Activated naive CD8-positive, alpha-beta T cell treated with anti-CD3 and anti-CD28 coated beads for 36 hours (primary cell): ENCODE measurements around the gene PPP2R5C. TPM values are rescaled to one million over a fixed set of nuclear protein-coding genes. Genes with fewer than 3 reads are reported as not detected.
A peak's percentile ranks its signal among the peaks of the same experiment; 100 is the strongest.

Experiments used
- DNase-seq: peaks from one replicate; pipeline ENCODE4 v3.0.0; 2021
- H3K27ac Mint-ChIP-seq: one replicate; pipeline ENCODE4 v1.8.0; 2022; ENCODE audit warnings: mild to moderate bottlenecking, moderate library complexity, mixed read lengths
- H3K27me3 Mint-ChIP-seq: one replicate; pipeline ENCODE4 v1.8.0; 2022; ENCODE audit warnings: mild to moderate bottlenecking, mixed read lengths
- H3K36me3 Mint-ChIP-seq: one replicate; pipeline ENCODE4 v1.8.0; 2021; ENCODE audit warnings: mild to moderate bottlenecking, mixed read lengths
- H3K4me1 Mint-ChIP-seq: one replicate; pipeline ENCODE4 v1.8.0; 2021; ENCODE audit warnings: mixed read lengths
- H3K4me3 Mint-ChIP-seq: one replicate; pipeline ENCODE4 v1.8.0; 2022; ENCODE audit warnings: mild to moderate bottlenecking, moderate library complexity, mixed read lengths
- H3K9me3 Mint-ChIP-seq: one replicate; pipeline ENCODE4 v1.8.0; 2022; ENCODE audit warnings: mixed read lengths
- total RNA-seq, 2 experiments: library from RNA; stranded (reverse); gene quantifications; one replicate each; pipeline ENCODE4 v1.2.3, GENCODE V29; 2021

Gene PPP2R5C
- total RNA-seq, 2 experiments from 2014 or later = 209 to 221 TPM

- no peak overlapping the region for H3K4me3 Mint-ChIP-seq
- H3K27ac Mint-ChIP-seq = no peak overlapping the region
- H3K27me3 Mint-ChIP-seq = peaks cover 4% of the 10 kb centered on the region
- H3K36me3 Mint-ChIP-seq = no peaks in the 10 kb centered on the region
- peaks cover 4% of the 10 kb centered on the region for H3K9me3 Mint-ChIP-seq
- DNase-seq = no peak
- H3K4me1 Mint-ChIP-seq = peaks cover 4% of the 10 kb centered on the region
These were observed 4.3 kb upstream of the PPP2R5C start for GRCh38 chr14:101757064-101757838.

GRCh38 chr14:101757839-101758211 lies 3.7 kb upstream of the PPP2R5C start:
- H3K27me3 Mint-ChIP-seq = peaks cover 4% of the 10 kb centered on the region
- H3K9me3 Mint-ChIP-seq = peaks cover 4% of the 10 kb centered on the region
- H3K36me3 Mint-ChIP-seq = no peaks in the 10 kb centered on the region
- peaks cover 7% of the 10 kb centered on the region for H3K4me1 Mint-ChIP-seq
- H3K27ac Mint-ChIP-seq = no peak overlapping the region
- no peak for DNase-seq
- H3K4me3 Mint-ChIP-seq = no peak overlapping the region

- H3K36me3 Mint-ChIP-seq = peaks cover 5% of the 10 kb centered on the region
- no peak overlapping the region for H3K4me3 Mint-ChIP-seq
- no peaks in the 10 kb centered on the region for H3K27me3 Mint-ChIP-seq
- peaks cover 17% of the 10 kb centered on the region for H3K4me1 Mint-ChIP-seq
- DNase-seq = no peak
- H3K27ac Mint-ChIP-seq = no peak overlapping the region
- peaks cover 1% of the 10 kb centered on the region for H3K9me3 Mint-ChIP-seq
These were observed 2.5 kb upstream of the PPP2R5C start for GRCh38 chr14:101758913-101759593.

- H3K9me3 Mint-ChIP-seq = peaks cover 1% of the 10 kb centered on the region
- peak overlapping the region; percentile 27 for H3K27ac Mint-ChIP-seq
- DNase-seq = peak; percentile 93
- peaks cover 6% of the 10 kb centered on the region for H3K36me3 Mint-ChIP-seq
- H3K4me1 Mint-ChIP-seq = peaks cover 30% of the 10 kb centered on the region
- peak overlapping the region; percentile 64 for H3K4me3 Mint-ChIP-seq
- H3K27me3 Mint-ChIP-seq = no peaks in the 10 kb centered on the region
These were observed 1.1 kb upstream of the PPP2R5C start for GRCh38 chr14:101760138-101761011.

- Mint-ChIP-seq H3K27me3 (no peaks in the 10 kb centered on the region), H3K9me3 (peaks cover 1% of the 10 kb centered on the region), H3K36me3 (peaks cover 13% of the 10 kb centered on the region), H3K4me3 (peak overlapping the region; percentile 84), H3K27ac (peak overlapping the region; percentile 70), H3K4me1 (peaks cover 40% of the 10 kb centered on the region)
- DNase-seq = peak; percentile 58
These were observed 496 bp downstream of the PPP2R5C start for GRCh38 chr14:101761881-101762529.

GRCh38 chr14:101762530-101763101 lies 1.1 kb downstream of the PPP2R5C start:
- Mint-ChIP-seq H3K36me3 (peaks cover 13% of the 10 kb centered on the region), H3K9me3 (peaks cover 1% of the 10 kb centered on the region), H3K4me3 (peak overlapping the region; percentile 84), H3K27me3 (no peaks in the 10 kb centered on the region), H3K27ac (peak overlapping the region; percentile 70), H3K4me1 (peaks cover 41% of the 10 kb centered on the region)
- DNase-seq = no peak

- Mint-ChIP-seq H3K4me3 (no peak overlapping the region), H3K36me3 (peaks cover 13% of the 10 kb centered on the region), H3K27me3 (no peaks in the 10 kb centered on the region), H3K4me1 (peaks cover 43% of the 10 kb centered on the region), H3K9me3 (no peaks in the 10 kb centered on the region), H3K27ac (no peak overlapping the region)
- DNase-seq = no peak
These were observed 2.6 kb downstream of the PPP2R5C start for GRCh38 chr14:101763941-101764709.

- Mint-ChIP-seq H3K36me3 (peaks cover 13% of the 10 kb centered on the region), H3K9me3 (no peaks in the 10 kb centered on the region), H3K4me1 (peaks cover 41% of the 10 kb centered on the region), H3K4me3 (no peak overlapping the region), H3K27me3 (no peaks in the 10 kb centered on the region), H3K27ac (no peak overlapping the region)
- DNase-seq = no peak
These were observed 6.3 kb downstream of the PPP2R5C start for GRCh38 chr14:101767618-101768362.

- Mint-ChIP-seq H3K9me3 (no peaks in the 10 kb centered on the region), H3K36me3 (peaks cover 7% of the 10 kb centered on the region), H3K4me3 (no peak overlapping the region), H3K27ac (no peak overlapping the region), H3K4me1 (peaks cover 22% of the 10 kb centered on the region), H3K27me3 (no peaks in the 10 kb centered on the region)
- no peak for DNase-seq
These were observed 8.7 kb downstream of the PPP2R5C start for GRCh38 chr14:101770183-101770582.

GRCh38 chr14:101772770-101773169 lies 11.3 kb downstream of the PPP2R5C start:
- Mint-ChIP-seq H3K36me3 (no peaks in the 10 kb centered on the region), H3K27ac (no peak overlapping the region), H3K9me3 (no peaks in the 10 kb centered on the region), H3K4me3 (no peak overlapping the region), H3K27me3 (no peaks in the 10 kb centered on the region), H3K4me1 (peaks cover 12% of the 10 kb centered on the region)
- DNase-seq = no peak

- no peak overlapping the region for H3K27ac Mint-ChIP-seq
- no peaks in the 10 kb centered on the region for H3K9me3 Mint-ChIP-seq
- H3K36me3 Mint-ChIP-seq = peaks cover 4% of the 10 kb centered on the region
- H3K4me1 Mint-ChIP-seq = peaks cover 13% of the 10 kb centered on the region
- H3K27me3 Mint-ChIP-seq = no peaks in the 10 kb centered on the region
- no peak for DNase-seq
- H3K4me3 Mint-ChIP-seq = no peak overlapping the region
These were observed 11.9 kb downstream of the PPP2R5C start for GRCh38 chr14:101773378-101773777.

GRCh38 chr14:101774006-101774795 lies 12.7 kb downstream of the PPP2R5C start:
- no peaks in the 10 kb centered on the region for H3K9me3 Mint-ChIP-seq
- H3K4me3 Mint-ChIP-seq = no peak overlapping the region
- peaks cover 5% of the 10 kb centered on the region for H3K36me3 Mint-ChIP-seq
- H3K27me3 Mint-ChIP-seq = no peaks in the 10 kb centered on the region
- no peak overlapping the region for H3K27ac Mint-ChIP-seq
- DNase-seq = no peak
- H3K4me1 Mint-ChIP-seq = peaks cover 16% of the 10 kb centered on the region

GRCh38 chr14:101774814-101775213 lies 13.3 kb downstream of the PPP2R5C start:
- Mint-ChIP-seq H3K36me3 (peaks cover 5% of the 10 kb centered on the region), H3K4me1 (peaks cover 16% of the 10 kb centered on the region), H3K27ac (no peak overlapping the region), H3K4me3 (no peak overlapping the region), H3K27me3 (no peaks in the 10 kb centered on the region), H3K9me3 (no peaks in the 10 kb centered on the region)
- no peak for DNase-seq
